ENCODE data around the gene IL22RA2.
A peak's percentile ranks its signal among the peaks of the same experiment; 100 is the strongest.
"Not testable (repeated sequence)": the region's sequence is repeated elsewhere in the genome, so short reads cannot be mapped to it uniquely, and the experiment has no call there.

Gene IL22RA2

GRCh38 chr6:137216106-137216505 is 42.7 kb upstream of the IL22RA2 start:
- no peak for TF ChIP-seq Cebpa-rat (IDR thresholded peaks at IDR 0.05)
- no peaks in the 10 kb centered on the region for H3K27me3 ChIP-seq
- H4K20me1 ChIP-seq = peaks cover 18 to 71% (median 35%) of the 10 kb centered on the region in 11 experiments; a peak in 18 of 22 replicates
- H3K27ac ChIP-seq = peak overlapping the region in 3 of 11 experiments; percentile 95 to 99 (median 97); a peak in 5 of 22 replicates
- H3K4me1 ChIP-seq = peaks cover 30 to 73% (median 40%) of the 10 kb centered on the region in 10 experiments
- H3K4me2 ChIP-seq = peak overlapping the region in 8 of 11 experiments; percentile 70 to 99 (median 89); a peak in 13 of 22 replicates
- peak overlapping the region in 5 of 10 experiments; percentile 67 to 90 (median 90); a peak in 9 of 20 replicates for H3K4me3 ChIP-seq
- peak overlapping the region in 4 of 11 experiments; percentile 93 to 99 (median 97); a peak in 7 of 22 replicates for H3K9ac ChIP-seq
- peaks cover 37 to 65% (median 47%) of the 10 kb centered on the region in 11 experiments for H3K36me3 ChIP-seq
- H3K9me3 ChIP-seq (replicated peaks in 1 of 11) = peaks cover 4 to 47% (median 33%) of the 10 kb centered on the region in 11 experiments; a peak in 20 of 22 replicates

- H3K4me3 ChIP-seq = peak overlapping the region in 4 of 10 experiments; percentile 25 to 90 (median 70); a peak in 7 of 20 replicates
- H3K36me3 ChIP-seq = peaks cover 37 to 70% (median 51%) of the 10 kb centered on the region in 11 experiments
- peaks cover 18 to 76% (median 35%) of the 10 kb centered on the region in 11 experiments; a peak in 18 of 22 replicates for H4K20me1 ChIP-seq
- H3K9me3 ChIP-seq (replicated peaks in 1 of 11) = peaks cover 9 to 52% (median 38%) of the 10 kb centered on the region in 11 experiments; a peak in 20 of 22 replicates
- H3K27me3 ChIP-seq = not testable (repeated sequence)
- H3K4me2 ChIP-seq = peak overlapping the region in 5 of 11 experiments; percentile 37 to 99 (median 94); a peak in 10 of 22 replicates
- H3K27ac ChIP-seq = peak overlapping the region in 3 of 11 experiments; percentile 6 to 97 (median 39); a peak in 4 of 22 replicates
- peak overlapping the region in 3 of 11 experiments; percentile 6 to 98 (median 93); a peak in 4 of 22 replicates for H3K9ac ChIP-seq
- peaks cover 30 to 73% (median 35%) of the 10 kb centered on the region in 10 experiments for H3K4me1 ChIP-seq
Measured at GRCh38 chr6:137215630-137216029, 42.2 kb upstream of the IL22RA2 start.

- Histone ChIP-seq H3K27me3 (no peaks in the 10 kb centered on the region), H3K27ac (no peak overlapping the region), H4K20me1 (peaks cover 18 to 83% (median 35%) of the 10 kb centered on the region in 11 experiments; a peak in 18 of 22 replicates), H3K9ac (peak overlapping the region in 2 of 11 experiments; percentile 36 to 93; a peak in 4 of 22 replicates), H3K4me3 (peak overlapping the region in 3 of 10 experiments; percentile 67 to 90 (median 74); a peak in 5 of 20 replicates), H3K4me1 (peaks cover 25 to 73% (median 28%) of the 10 kb centered on the region in 10 experiments), H3K36me3 (peaks cover 43 to 77% (median 57%) of the 10 kb centered on the region in 11 experiments), H3K9me3 (replicated peaks in 1 of 11) (peaks cover 16 to 59% (median 45%) of the 10 kb centered on the region in 11 experiments), H3K4me2 (peak overlapping the region in 3 of 11 experiments; percentile 94 to 99 (median 98); a peak in 7 of 22 replicates)
- no peak for TF ChIP-seq Cebpa-rat (IDR thresholded peaks at IDR 0.05)
Measured at GRCh38 chr6:137214931-137215330, 41.5 kb upstream of the IL22RA2 start.

GRCh38 chr6:137213813-137214212 is 40.4 kb upstream of the IL22RA2 start:
- Histone ChIP-seq H4K20me1 (peaks cover 18 to 94% (median 35%) of the 10 kb centered on the region in 11 experiments; a peak in 18 of 22 replicates), H3K4me1 (peaks cover 19 to 79% (median 22%) of the 10 kb centered on the region in 10 experiments), H3K36me3 (peaks cover 54 to 88% (median 68%) of the 10 kb centered on the region in 11 experiments), H3K9me3 (replicated peaks in 1 of 11) (peaks cover 27 to 70% (median 56%) of the 10 kb centered on the region in 11 experiments), H3K27ac (0 out of 22 replicates have a peak overlapping the region, but pooled peaks of 1 of the 11 experiments have one; percentile 9), H3K9ac (peak overlapping the region in 2 of 11 experiments; percentile 36 to 93; a peak in 4 of 22 replicates), H3K27me3 (no peaks in the 10 kb centered on the region), H3K4me3 (peak overlapping the region in 2 of 10 experiments; percentile 67 to 74; a peak in 4 of 20 replicates), H3K4me2 (peak overlapping the region in 3 of 11 experiments; percentile 94 to 99 (median 98); a peak in 6 of 22 replicates)
- TF ChIP-seq Cebpa-rat (IDR thresholded peaks at IDR 0.05) = no peak

GRCh38 chr6:137213331-137213740 is 39.9 kb upstream of the IL22RA2 start:
- H3K4me2 ChIP-seq = peak overlapping the region in 3 of 11 experiments; percentile 94 to 99 (median 98); a peak in 6 of 22 replicates

GRCh38 chr6:137211910-137212309 is 38.5 kb upstream of the IL22RA2 start:
- Histone ChIP-seq H4K20me1 (peaks cover 6 to 100% (median 22%) of the 10 kb centered on the region in 11 experiments; a peak in 15 of 22 replicates), H3K4me3 (no peak overlapping the region), H3K9me3 (replicated peaks in 1 of 11) (peaks cover 45 to 87% (median 74%) of the 10 kb centered on the region in 11 experiments), H3K9ac (no peak overlapping the region), H3K36me3 (peaks cover 73 to 98% (median 87%) of the 10 kb centered on the region in 11 experiments), H3K4me1 (peaks cover 3 to 99% (median 8%) of the 10 kb centered on the region in 10 experiments; a peak in 18 of 20 replicates), H3K4me2 (peak overlapping the region in 3 of 11 experiments; percentile 11 to 99 (median 98); a peak in 5 of 22 replicates), H3K27me3 (no peaks in the 10 kb centered on the region), H3K27ac (no peak overlapping the region)
- no peak for TF ChIP-seq Cebpa-rat (IDR thresholded peaks at IDR 0.05)

More at GRCh38 chr6:137213331-137213740, 39.9 kb upstream of the IL22RA2 start:
- Histone ChIP-seq H4K20me1 (peaks cover 18 to 99% (median 35%) of the 10 kb centered on the region in 11 experiments; a peak in 18 of 22 replicates), H3K36me3 (peaks cover 59 to 93% (median 73%) of the 10 kb centered on the region in 11 experiments), H3K9ac (peak overlapping the region in 2 of 11 experiments; percentile 36 to 93; a peak in 3 of 22 replicates), H3K27ac (peak overlapping the region in 1 of 11 experiments; percentile 9; a peak in 1 of 22 replicates), H3K9me3 (replicated peaks in 1 of 11) (peaks cover 32 to 75% (median 60%) of the 10 kb centered on the region in 11 experiments), H3K27me3 (no peaks in the 10 kb centered on the region), H3K4me1 (peaks cover 17 to 84% (median 21%) of the 10 kb centered on the region in 10 experiments), H3K4me3 (peak overlapping the region in 2 of 10 experiments; percentile 67 to 74; a peak in 3 of 20 replicates)
- no peak for TF ChIP-seq Cebpa-rat (IDR thresholded peaks at IDR 0.05)

- peaks cover 45 to 87% (median 77%) of the 10 kb centered on the region in 11 experiments for H3K9me3 ChIP-seq (replicated peaks in 1 of 11)
- H3K9ac ChIP-seq = no peak overlapping the region
- H3K27ac ChIP-seq = peak overlapping the region in 2 of 11 experiments; percentile 0 to 17; a peak in 1 of 22 replicates
- peaks cover 76 to 100% (median 92%) of the 10 kb centered on the region in 11 experiments for H3K36me3 ChIP-seq
- no peak for TF ChIP-seq Cebpa-rat (IDR thresholded peaks at IDR 0.05)
- H4K20me1 ChIP-seq = peaks cover 0 to 100% (median 11%) of the 10 kb centered on the region in 11 experiments; a peak in 14 of 22 replicates
- H3K4me1 ChIP-seq = peaks cover 0 to 100% (median 2%) of the 10 kb centered on the region in 10 experiments; a peak in 9 of 20 replicates
- H3K4me2 ChIP-seq = peak overlapping the region in 3 of 11 experiments; percentile 14 to 99 (median 98); a peak in 4 of 22 replicates
- H3K27me3 ChIP-seq = no peaks in the 10 kb centered on the region
- H3K4me3 ChIP-seq = no peak overlapping the region
Measured at GRCh38 chr6:137210903-137211302, 37.5 kb upstream of the IL22RA2 start.

- H3K9me3 ChIP-seq (replicated peaks in 1 of 11) = peaks cover 45 to 66% (median 62%) of the 10 kb centered on the region in 11 experiments
- H3K36me3 ChIP-seq = peaks cover 87 to 100% (median 95%) of the 10 kb centered on the region in 11 experiments
Measured at GRCh38 chr6:137208279-137208678, 34.8 kb upstream of the IL22RA2 start.

GRCh38 chr6:137207457-137207856 is 34.0 kb upstream of the IL22RA2 start:
- H3K9me3 ChIP-seq (replicated peaks in 1 of 11) = peaks cover 45 to 59% (median 54%) of the 10 kb centered on the region in 11 experiments
- H3K36me3 ChIP-seq = peaks cover 90 to 100% (median 97%) of the 10 kb centered on the region in 11 experiments

More at GRCh38 chr6:137208279-137208678, 34.8 kb upstream of the IL22RA2 start:
- TF ChIP-seq Cebpa-rat (IDR thresholded peaks at IDR 0.05) = no peak
- Histone ChIP-seq H3K27me3 (no peaks in the 10 kb centered on the region), H3K4me2 (peak overlapping the region in 2 of 11 experiments; percentile 67 to 98; a peak in 3 of 22 replicates), H3K27ac (no peak overlapping the region), H4K20me1 (peaks cover 0 to 100% (median under 1%) of the 10 kb centered on the region in 11 experiments; a peak in 9 of 22 replicates), H3K4me1 (peaks cover 0 to 86% (median 2%) of the 10 kb centered on the region in 10 experiments; a peak in 9 of 20 replicates), H3K9ac (no peak overlapping the region), H3K4me3 (peak overlapping the region in 6 of 10 experiments; percentile 16 to 41 (median 26); a peak in 4 of 20 replicates)

More at GRCh38 chr6:137207457-137207856, 34.0 kb upstream of the IL22RA2 start:
- H4K20me1 ChIP-seq = peaks cover 0 to 100% (median 0%) of the 10 kb centered on the region in 11 experiments; a peak in 8 of 22 replicates
- not testable (repeated sequence) for H3K9ac ChIP-seq, H3K27me3 ChIP-seq, H3K27ac ChIP-seq
- peaks cover 0 to 78% (median 2%) of the 10 kb centered on the region in 10 experiments; a peak in 9 of 20 replicates for H3K4me1 ChIP-seq
- peak overlapping the region in 2 of 10 experiments; percentile 33 to 41; a peak in 3 of 20 replicates for H3K4me3 ChIP-seq
- peak overlapping the region in 2 of 11 experiments; percentile 67 to 98; a peak in 4 of 22 replicates for H3K4me2 ChIP-seq
